HFF-Myc (cell line): ENCODE data around the gene SEC14L3.
A peak's percentile ranks its signal among the peaks of the same experiment; 100 is the strongest.

Source experiments
- DNase-seq: peaks from one replicate; pipeline ENCODE4 v3.0.0-alpha.2; 2011; ENCODE audit warnings: low read depth; ENCODE audit errors: extremely low read depth
- H3K4me3 ChIP-seq: replicated peaks from 2 replicates; pipeline ENCODE4 v1.5.1; 2011; ENCODE audit warnings: low read depth, mild to moderate bottlenecking, control low read depth, low read length
- CTCF ChIP-seq: IDR thresholded peaks from 2 replicates; pipeline ENCODE4 v1.5.1; 2012; ENCODE audit warnings: mild to moderate bottlenecking, low read depth, low read length, control low read depth; ENCODE audit errors: missing control alignments

Gene SEC14L3

GRCh38 chr22:30490399-30490798 lies 18.6 kb upstream of the SEC14L3 start:
- no peak for DNase-seq
- no peak overlapping the region for H3K4me3 ChIP-seq
- peak; percentile 29 for TF ChIP-seq CTCF

DNA sequence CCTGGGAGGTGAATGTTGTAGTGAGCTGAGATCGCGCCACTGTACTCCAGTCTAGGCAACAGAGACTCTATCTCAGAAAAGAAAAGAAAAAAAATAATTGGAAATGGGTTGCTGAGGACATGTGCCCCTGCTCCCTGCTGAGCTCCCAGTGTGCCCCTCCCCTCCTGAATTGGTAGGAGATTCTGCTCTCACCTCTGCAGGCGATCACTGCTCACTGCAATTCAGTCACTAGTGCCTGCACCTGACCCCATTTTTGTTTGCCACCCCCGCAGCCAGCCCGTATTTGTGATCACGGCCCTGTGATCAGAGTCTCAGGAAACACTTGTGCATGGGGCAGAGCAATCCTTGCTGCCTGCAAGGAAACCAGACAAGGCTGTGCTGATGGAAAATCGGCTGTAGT lies 16.3 kb upstream of the SEC14L3 start:
- no peak for TF ChIP-seq CTCF
- DNase-seq = no peak
- no peak overlapping the region for H3K4me3 ChIP-seq

DNA sequence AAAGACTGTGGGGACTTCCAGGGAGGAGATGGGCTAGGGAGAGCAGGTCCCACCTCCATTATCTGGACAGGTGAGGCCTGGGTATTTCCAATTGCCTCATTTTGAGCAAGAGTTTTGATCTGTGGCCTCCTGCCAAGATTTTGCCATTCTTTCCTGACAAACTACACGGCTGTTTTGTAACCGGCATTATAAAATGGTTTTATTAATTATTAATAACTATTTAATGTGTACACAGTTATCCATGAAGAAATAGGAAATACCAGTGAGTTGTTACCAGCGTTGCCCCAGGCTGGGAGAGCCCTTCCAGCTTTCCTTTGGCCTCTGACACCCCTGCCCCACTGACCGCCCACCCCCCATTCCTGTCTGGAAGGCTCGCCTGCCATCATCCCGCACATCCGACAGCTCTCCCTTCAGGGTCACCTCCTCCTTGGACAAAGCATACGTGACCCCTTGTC lies 14.9 kb upstream of the SEC14L3 start:
- DNase-seq = no peak
- H3K4me3 ChIP-seq = no peak overlapping the region
- TF ChIP-seq CTCF = no peak

DNA sequence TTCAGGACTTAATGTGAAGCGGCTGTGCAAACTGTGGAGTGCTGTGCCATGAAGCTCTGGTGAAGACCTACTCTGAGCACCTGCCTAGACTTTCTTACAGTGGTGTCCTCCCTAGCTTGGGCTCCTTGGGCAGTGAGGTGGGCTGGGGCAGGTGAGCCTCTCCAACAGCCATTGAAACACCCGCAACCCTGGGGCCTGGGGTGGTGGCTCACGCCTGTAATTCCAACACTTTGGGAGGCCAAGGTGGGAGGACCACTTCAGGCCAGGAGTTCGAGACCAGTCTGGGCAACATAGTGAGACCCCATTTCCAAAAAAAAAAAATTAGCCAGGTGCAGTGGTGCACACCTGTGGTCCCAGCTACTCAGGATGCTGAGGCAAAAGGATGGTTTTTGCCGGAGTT lies 14.3 kb upstream of the SEC14L3 start:
- DNase-seq = no peak
- no peak for TF ChIP-seq CTCF
- H3K4me3 ChIP-seq = no peak overlapping the region

- peak; percentile 89 for TF ChIP-seq CTCF
- no peak overlapping the region for H3K4me3 ChIP-seq
- no peak for DNase-seq
These were observed 13.7 kb upstream of the SEC14L3 start for GRCh38 chr22:30485362-30485988.

DNA sequence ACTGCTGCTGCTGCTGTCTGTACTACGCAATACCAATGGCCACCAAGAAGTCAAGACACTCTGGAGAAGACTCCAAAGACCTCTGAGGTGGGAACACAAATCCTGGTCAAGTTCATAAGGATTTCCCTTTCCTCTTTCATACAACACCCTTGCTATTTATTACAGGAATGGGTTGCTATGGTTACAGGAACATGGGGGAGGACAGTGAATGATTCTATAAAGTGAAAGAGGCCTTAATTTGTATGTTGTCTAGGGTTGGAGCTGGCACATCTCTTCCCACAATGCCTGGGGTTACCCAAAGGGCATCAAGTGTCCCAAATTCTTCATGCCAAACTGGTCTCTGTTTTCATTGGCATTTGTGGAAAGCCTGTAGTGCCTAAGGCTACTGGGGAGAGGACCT lies 11.4 kb upstream of the SEC14L3 start:
- no peak for DNase-seq
- TF ChIP-seq CTCF = no peak
- H3K4me3 ChIP-seq = no peak overlapping the region

DNA sequence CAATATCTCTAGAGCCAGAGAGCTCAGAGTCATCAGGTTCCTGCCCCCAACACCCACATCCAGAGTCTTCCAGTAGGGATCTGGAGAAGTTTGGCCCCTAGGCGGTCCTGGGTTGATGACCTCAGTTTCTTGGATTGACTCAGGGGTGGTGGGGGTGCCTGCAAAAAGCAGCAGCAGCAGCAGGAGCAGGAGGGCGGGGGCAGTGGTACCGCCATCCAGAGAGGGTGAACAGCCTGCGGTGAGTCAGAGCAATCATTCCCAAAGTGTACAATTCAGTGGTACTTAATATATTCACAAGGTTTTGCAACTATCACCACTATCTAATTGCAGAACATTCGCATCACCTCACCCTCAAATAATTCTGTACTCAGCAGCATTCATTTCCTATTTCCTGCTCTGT lies 9.9 kb upstream of the SEC14L3 start:
- H3K4me3 ChIP-seq = no peak overlapping the region
- TF ChIP-seq CTCF = no peak
- no peak for DNase-seq
